ENCODE data around the gene POLR1C.

- TF ChIP-seq POLR2AphosphoS5 (IDR thresholded peaks at IDR 0.05; ENCODE audit: low read depth, low read length) (no peak), REST (IDR thresholded peaks at IDR 0.05; ENCODE audit: insufficient read depth in 1 of 2, low read depth in 2 of 2, low read length in 2 of 2) (no peak), SIN3A (IDR thresholded peaks at IDR 0.05; ENCODE audit: borderline replicate concordance, insufficient read depth, low read length) (no peak), TAF1 (IDR thresholded peaks at IDR 0.05; ENCODE audit: borderline replicate concordance, insufficient read depth, low read length) (no peak)
Measured at GRCh38 chr6:43547222-43547621, 30.3 kb downstream of the POLR1C start.

All from PFSK-1 (cell line).